ENCODE data around the gene FCHO2.

FCHO2 gene

DNA sequence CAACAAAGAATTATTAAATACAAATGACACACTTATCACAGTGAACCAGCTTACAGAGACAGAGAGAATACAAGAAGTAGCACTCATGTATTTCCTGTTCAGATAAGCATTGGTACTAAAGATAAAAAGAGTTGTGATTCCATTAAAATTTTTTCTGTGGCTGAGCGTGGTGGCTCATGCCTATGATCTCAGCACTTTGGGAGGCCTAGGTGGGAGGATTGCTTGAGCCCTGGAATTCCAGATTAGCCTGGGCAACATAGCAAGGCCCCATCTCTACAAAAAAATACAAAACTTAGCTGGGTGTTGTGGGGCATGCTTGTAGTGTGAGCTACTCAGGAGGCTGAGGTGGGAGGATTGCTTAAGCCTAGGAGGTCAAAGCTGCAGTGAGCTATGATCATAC lies 32.9 kb downstream of the FCHO2 start:
- H3K4me3 ChIP-seq (ENCODE audit: control insufficient read depth, low read depth, low read length), result no peak overlapping the region
- DNase-seq (ENCODE audit: low read depth), result no peak
- TF ChIP-seq, protein P1, sequence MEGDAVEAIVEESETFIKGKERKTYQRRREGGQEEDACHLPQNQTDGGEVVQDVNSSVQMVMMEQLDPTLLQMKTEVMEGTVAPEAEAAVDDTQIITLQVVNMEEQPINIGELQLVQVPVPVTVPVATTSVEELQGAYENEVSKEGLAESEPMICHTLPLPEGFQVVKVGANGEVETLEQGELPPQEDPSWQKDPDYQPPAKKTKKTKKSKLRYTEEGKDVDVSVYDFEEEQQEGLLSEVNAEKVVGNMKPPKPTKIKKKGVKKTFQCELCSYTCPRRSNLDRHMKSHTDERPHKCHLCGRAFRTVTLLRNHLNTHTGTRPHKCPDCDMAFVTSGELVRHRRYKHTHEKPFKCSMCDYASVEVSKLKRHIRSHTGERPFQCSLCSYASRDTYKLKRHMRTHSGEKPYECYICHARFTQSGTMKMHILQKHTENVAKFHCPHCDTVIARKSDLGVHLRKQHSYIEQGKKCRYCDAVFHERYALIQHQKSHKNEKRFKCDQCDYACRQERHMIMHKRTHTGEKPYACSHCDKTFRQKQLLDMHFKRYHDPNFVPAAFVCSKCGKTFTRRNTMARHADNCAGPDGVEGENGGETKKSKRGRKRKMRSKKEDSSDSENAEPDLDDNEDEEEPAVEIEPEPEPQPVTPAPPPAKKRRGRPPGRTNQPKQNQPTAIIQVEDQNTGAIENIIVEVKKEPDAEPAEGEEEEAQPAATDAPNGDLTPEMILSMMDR (IDR thresholded peaks at IDR 0.05; ENCODE audit: control insufficient read depth, insufficient read depth, low read depth, low read length, missing control alignments), result no peak

DNA sequence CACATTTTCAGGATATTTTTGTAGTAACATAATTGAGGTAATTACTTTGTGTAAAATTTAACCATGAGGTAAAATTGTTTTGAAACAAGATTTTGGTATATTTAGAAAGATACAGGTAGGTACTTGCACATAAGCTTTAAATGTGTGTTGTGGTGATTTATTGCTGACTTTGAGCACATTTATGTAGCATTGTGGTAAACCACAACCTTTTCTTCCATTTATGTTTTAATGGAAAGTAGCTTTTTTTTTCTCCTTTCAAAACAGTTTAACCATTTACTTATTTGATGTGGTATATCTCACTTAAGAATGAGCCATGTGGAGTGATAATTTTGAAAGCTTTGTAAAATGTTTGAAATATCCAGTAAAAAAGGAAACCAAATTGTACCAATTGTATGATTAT lies 35.6 kb downstream of the FCHO2 start:
- no peak for DNase-seq (ENCODE audit: low read depth)
- TF ChIP-seq, protein P1 (IDR thresholded peaks at IDR 0.05; ENCODE audit: control insufficient read depth, insufficient read depth, low read depth, low read length, missing control alignments), result no peak
- no peak overlapping the region for H3K4me3 ChIP-seq (ENCODE audit: control insufficient read depth, low read depth, low read length)

DNA sequence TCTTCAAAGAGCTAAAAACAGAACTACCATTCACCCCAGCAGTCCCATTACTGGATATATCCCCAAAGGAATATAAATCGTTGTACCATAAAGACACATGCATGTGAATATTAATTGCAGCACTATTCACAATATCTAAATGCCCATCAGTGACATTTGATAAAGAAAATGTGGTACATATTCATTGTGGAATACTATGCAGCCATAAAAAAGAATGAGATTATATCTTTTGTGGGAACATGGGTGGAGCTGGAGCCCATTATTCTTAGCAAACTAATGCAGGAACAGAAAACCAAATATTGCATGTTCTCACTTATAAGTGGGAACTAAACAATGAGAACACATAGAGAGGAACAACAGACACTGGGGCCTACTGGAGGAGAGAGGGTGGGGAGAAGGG lies 38.7 kb downstream of the FCHO2 start:
- no peak for DNase-seq (ENCODE audit: low read depth)
- TF ChIP-seq, protein P1 (IDR thresholded peaks at IDR 0.05; ENCODE audit: control insufficient read depth, insufficient read depth, low read depth, low read length, missing control alignments), result no peak
- no peak overlapping the region for H3K4me3 ChIP-seq (ENCODE audit: control insufficient read depth, low read depth, low read length)

DNA sequence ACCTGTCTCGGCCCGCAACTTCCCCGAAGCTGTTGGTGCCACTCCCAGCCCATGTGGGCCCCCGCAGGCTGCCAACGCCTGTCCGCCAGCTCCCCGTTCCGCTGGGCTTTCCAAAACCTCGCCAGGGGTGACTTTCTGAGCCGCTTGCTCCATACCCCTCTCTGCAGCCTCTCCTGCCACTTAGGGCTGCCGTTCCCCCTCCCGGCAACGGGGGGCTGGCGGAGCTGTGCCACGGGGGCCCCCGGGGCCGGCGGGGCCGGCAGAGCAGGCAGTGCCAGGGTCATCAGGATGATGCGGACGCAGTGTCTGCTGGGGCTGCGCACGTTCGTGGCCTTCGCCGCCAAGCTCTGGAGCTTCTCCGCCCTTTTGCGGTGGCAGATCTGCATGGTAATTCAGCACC lies 40.8 kb downstream of the FCHO2 start:
- no peak overlapping the region for H3K4me3 ChIP-seq (ENCODE audit: control insufficient read depth, low read depth, low read length)
- no peak for DNase-seq (ENCODE audit: low read depth)
- TF ChIP-seq, protein P1 (IDR thresholded peaks at IDR 0.05; ENCODE audit: control insufficient read depth, insufficient read depth, low read depth, low read length, missing control alignments), result no peak

DNA sequence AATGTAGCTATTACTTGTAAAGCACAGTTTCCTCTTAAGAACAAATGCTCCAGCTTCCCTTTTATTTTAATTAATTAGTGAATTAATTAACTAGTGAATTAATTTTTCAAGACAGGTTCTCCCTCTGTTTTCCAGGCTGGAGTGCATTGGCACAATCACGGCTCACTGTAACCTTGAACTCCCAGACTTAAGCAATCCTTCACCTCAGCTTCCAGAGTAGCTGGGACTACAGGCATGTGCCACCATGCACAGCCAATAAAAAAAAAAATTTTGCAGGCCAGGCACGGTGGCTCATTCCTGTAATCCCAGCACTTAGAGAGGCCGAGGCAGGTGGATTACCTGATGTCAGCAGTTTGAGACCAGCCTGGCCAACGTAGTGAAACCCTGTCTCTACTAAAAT lies 44.1 kb downstream of the FCHO2 start:
- no peak overlapping the region for H3K4me3 ChIP-seq (ENCODE audit: control insufficient read depth, low read depth, low read length)
- no peak for DNase-seq (ENCODE audit: low read depth)
- TF ChIP-seq, protein P1 (IDR thresholded peaks at IDR 0.05; ENCODE audit: control insufficient read depth, insufficient read depth, low read depth, low read length, missing control alignments), result no peak

DNA sequence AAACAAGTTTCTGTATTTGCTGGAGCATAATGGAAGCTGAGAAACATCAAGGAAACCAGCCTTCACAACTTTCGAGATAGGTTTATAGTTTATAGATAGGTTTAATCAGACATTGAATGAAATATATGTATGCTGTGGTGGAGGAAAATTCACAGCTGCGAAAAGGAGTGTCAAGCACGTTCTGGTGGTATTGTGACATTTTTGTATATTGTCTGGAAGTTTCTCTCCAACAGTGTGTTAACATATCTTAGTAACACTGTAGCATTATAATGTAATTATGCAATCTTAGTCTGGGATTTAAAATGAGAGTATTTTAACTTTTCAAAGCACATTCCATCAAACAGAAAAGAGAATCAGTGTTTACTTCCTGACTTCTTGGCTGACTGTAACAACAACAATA lies 50.0 kb downstream of the FCHO2 start:
- TF ChIP-seq, protein P1 (IDR thresholded peaks at IDR 0.05; ENCODE audit: control insufficient read depth, insufficient read depth, low read depth, low read length, missing control alignments), result no peak
- DNase-seq (ENCODE audit: low read depth), result no peak
- no peak overlapping the region for H3K4me3 ChIP-seq (ENCODE audit: control insufficient read depth, low read depth, low read length)

DNA sequence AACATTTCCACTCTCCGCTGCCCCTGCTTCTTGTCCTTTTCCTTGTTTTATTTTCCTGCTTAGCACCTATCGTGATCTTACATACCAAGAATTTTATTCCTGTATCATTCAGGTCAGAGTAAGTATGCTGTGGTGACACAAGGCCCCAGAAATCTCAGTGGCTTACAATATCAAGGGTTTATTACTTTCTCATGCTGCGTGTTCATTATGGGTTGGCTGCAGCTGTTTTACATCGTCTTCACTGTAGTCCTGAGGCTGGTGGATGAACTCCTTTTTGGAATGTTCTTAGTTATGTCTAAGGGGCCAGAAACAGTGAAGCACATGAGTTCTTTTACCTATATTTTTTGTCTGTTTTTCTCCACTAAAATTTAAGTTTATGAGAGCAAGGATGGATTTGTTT lies 51.2 kb downstream of the FCHO2 start:
- no peak for DNase-seq (ENCODE audit: low read depth)
- no peak overlapping the region for H3K4me3 ChIP-seq (ENCODE audit: control insufficient read depth, low read depth, low read length)
- TF ChIP-seq, protein P1 (IDR thresholded peaks at IDR 0.05; ENCODE audit: control insufficient read depth, insufficient read depth, low read depth, low read length, missing control alignments), result no peak
